Erythroblast (primary cell): ENCODE measurements around the gene MAGEA4.

Source experiments
- GATA1 ChIP-seq: IDR thresholded peaks from 2 replicates; pipeline ENCODE4 v1.6.1; 2011; ENCODE audit warnings: low read depth, mild to moderate bottlenecking, control low read depth, low read length, moderate library complexity
- POLR2A ChIP-seq: IDR thresholded peaks from 2 replicates; pipeline ENCODE4 v1.6.1; 2011; ENCODE audit warnings: mild to moderate bottlenecking, low read length

GRCh38 chrX:151899622-151900021 is 13.1 kb upstream of the MAGEA4 start:
- no peak for TF ChIP-seq POLR2A
- no peak for TF ChIP-seq GATA1
